PC-3 (cell line): ENCODE data around the gene ANTXR1. TPM values are rescaled to one million over a fixed set of nuclear protein-coding genes. Genes with fewer than 3 reads are reported as not detected.

Source experiments
- ATAC-seq: fragments of 200-7000 bp; cut with Tn5 transposase; 2 replicates; pipeline ENCODE4 v1.9.1; 2020; ENCODE audit warnings: mild to moderate bottlenecking, moderate library complexity
- BruUV-seq: library from RNA; stranded (reverse); fragments of 400-500 nt; replicated peaks from 2 replicates; lab custom pipeline; 2021; lab: Mats Ljungman, UMichigan
- CTCF ChIA-PET: fragments of 300-600 bp; sonication (Branson Sonifier 250); formaldehyde crosslinking; loops from one replicate; lab custom pipeline; 2022; ENCODE audit warnings: antibody characterized with exemption; lab: Charles Lee
- POLR2A ChIA-PET: fragments of 300-600 bp; sonication (Branson Sonifier 250); formaldehyde crosslinking; loops from one replicate; lab custom pipeline; 2022; ENCODE audit warnings: antibody characterized with exemption; ENCODE audit not compliant: unreplicated experiment; lab: Charles Lee
- DNase-seq: peaks from one replicate; pipeline ENCODE4 v3.0.0-alpha.2; 2015
- H2AFZ ChIP-seq: fragments of 300-600 bp; sonication (generic); 2 replicates; pipeline ENCODE4 v1.6.0; 2016; ENCODE audit warnings: antibody characterized with exemption, low read length
- H3F3A ChIP-seq: fragments of 300-600 bp; sonication (generic); one replicate; pipeline ENCODE4 v1.6.0; 2017; ENCODE audit warnings: antibody characterized with exemption, low read length, control low read depth, mild to moderate bottlenecking; ENCODE audit not compliant: unreplicated experiment
- H3K27ac ChIP-seq: fragments of 300-600 bp; sonication (generic); 2 replicates; pipeline ENCODE4 v1.5.1; 2016; ENCODE audit warnings: mild to moderate bottlenecking, low read length
- H3K27me3 ChIP-seq: fragments of 300-600 bp; sonication (generic); 2 replicates; pipeline ENCODE4 v1.6.1; 2016; ENCODE audit warnings: low read length, mixed read lengths
- H3K36me3 ChIP-seq: fragments of 300-600 bp; sonication (generic); 2 replicates; pipeline ENCODE4 v1.6.1; 2016; ENCODE audit warnings: low read depth, mixed run types, low read length, mixed read lengths
- H3K4me1 ChIP-seq: fragments of 300-600 bp; sonication (generic); 2 replicates; pipeline ENCODE4 v1.5.1; 2016; ENCODE audit warnings: low read length; ENCODE audit not compliant: insufficient read depth
- H3K4me2 ChIP-seq: fragments of 300-600 bp; sonication (generic); 2 replicates; pipeline ENCODE4 v1.6.0; 2016; ENCODE audit warnings: low read length
- H3K4me3 ChIP-seq: fragments of 300-600 bp; sonication (generic); 2 replicates; pipeline ENCODE4 v1.5.1; 2016; ENCODE audit warnings: mild to moderate bottlenecking, low read length, mixed read lengths
- H3K79me2 ChIP-seq: fragments of 300-600 bp; sonication (generic); 2 replicates; pipeline ENCODE4 v1.6.1; 2017; ENCODE audit warnings: low read length, mixed read lengths
- H3K9ac ChIP-seq: fragments of 300-600 bp; sonication (generic); 2 replicates; pipeline ENCODE4 v1.6.0; 2016; ENCODE audit warnings: mild to moderate bottlenecking, low read length
- H3K9me2 ChIP-seq: fragments of 300-600 bp; sonication (generic); replicated peaks from 2 replicates; pipeline ENCODE4 v1.6.1; 2016; ENCODE audit warnings: mixed run types, low read length, mixed read lengths
- H3K9me3 ChIP-seq: fragments of 300-600 bp; sonication (generic); 2 replicates; pipeline ENCODE4 v1.6.1; 2016; ENCODE audit warnings: low read length, mixed read lengths
- H4K20me1 ChIP-seq: fragments of 300-600 bp; sonication (generic); 2 replicates; pipeline ENCODE4 v1.6.1; 2016; ENCODE audit warnings: low read length, mixed read lengths
- CTCF ChIP-seq: fragments of 300-600 bp; sonication (generic); conservative IDR thresholded peaks from 2 replicates; pipeline ENCODE4 v1.5.1; 2017; ENCODE audit warnings: antibody characterized with exemption, low read depth, mild to moderate bottlenecking, low read length
- EZH2 ChIP-seq: fragments of 300-600 bp; sonication (generic); IDR thresholded peaks from one replicate; pipeline ENCODE4 v1.6.1; 2017; ENCODE audit warnings: antibody characterized with exemption, mild to moderate bottlenecking, low read length; ENCODE audit not compliant: unreplicated experiment
- EZH2phosphoT487 ChIP-seq: fragments of 300-600 bp; sonication (generic); IDR thresholded peaks from 2 replicates; pipeline ENCODE4 v1.6.1; 2018; ENCODE audit warnings: mild to moderate bottlenecking, antibody characterized with exemption, low read length, borderline replicate concordance
- intact Hi-C: fragments of 100-400 bp; cut with micrococcal nuclease; formaldehyde crosslinking; loops from 2 replicates; pipeline ENCODE4 v1.9.0; 2023
- total RNA-seq: library from RNA; depleted of rRNA; stranded (reverse); fragments of >200 nt; gene quantifications from 2 replicates; pipeline ENCODE4 v1.2.3, GENCODE V29; 2014

The ANTXR1 gene
- total RNA-seq, 1 experiment from 2014 or later: 31.2 TPM

- H3K27ac ChIP-seq: no peak overlapping the region
- no peak for ATAC-seq
Observed at GRCh38 chr2:69097148-69097610, 84.2 kb downstream of the ANTXR1 start.

DNA sequence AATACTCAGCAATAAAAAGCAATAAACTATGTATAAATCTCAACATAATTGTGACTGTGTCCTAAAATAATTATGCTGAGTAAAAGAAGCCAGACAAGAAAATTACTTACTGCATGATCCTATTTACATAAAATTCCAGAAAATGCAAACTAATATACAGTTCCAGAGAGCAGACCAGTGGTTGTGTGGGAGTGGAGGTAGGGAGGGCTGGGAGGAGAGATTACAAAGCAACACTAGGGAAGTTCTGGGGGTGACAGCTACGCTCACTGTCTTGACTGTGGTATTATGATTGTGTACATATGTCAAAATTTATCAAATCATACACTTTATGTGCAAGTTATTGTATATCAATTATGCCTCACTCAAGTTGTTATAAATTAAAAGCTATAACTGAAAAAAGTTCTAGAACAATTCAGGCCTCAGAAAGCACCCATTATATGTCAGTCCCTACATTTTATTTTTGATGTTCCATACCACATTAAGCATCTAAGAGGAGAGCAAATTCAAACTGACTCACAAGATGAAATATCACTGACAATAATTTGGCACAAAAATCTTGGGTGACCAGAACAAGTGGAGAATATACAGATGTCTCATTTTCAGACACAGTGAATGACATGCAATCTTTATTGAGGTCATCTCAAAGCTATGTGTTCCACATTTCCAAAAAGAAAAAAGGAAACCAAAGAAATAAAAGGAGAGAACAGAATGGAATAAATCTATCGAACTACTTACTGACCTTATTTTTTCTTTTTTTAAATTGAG lies 85.1 kb downstream of the ANTXR1 start:
- intact Hi-C loops: no loop called here
- H3K4me2 ChIP-seq: no peak overlapping the region
- DNase-seq: no peak
- H3K4me1 ChIP-seq: peaks cover 9% of the 10 kb centered on the region
- H3K79me2 ChIP-seq: no peaks in the 10 kb centered on the region
- TF ChIP-seq EZH2 (no peak), EZH2phosphoT487 (no peak), CTCF (no peak)
- BruUV-seq: no TSS peak
- H3K27me3 ChIP-seq: no peaks in the 10 kb centered on the region
- ATAC-seq: no peak
- H3F3A ChIP-seq: peaks cover 4% of the 10 kb centered on the region
- no peak overlapping the region for H3K27ac ChIP-seq
- no peak overlapping the region for H3K9ac ChIP-seq
- H3K9me2 ChIP-seq: no peaks in the 10 kb centered on the region
- H3K9me3 ChIP-seq: no peaks in the 10 kb centered on the region
- peaks cover 7% of the 10 kb centered on the region; the same call in 1 of the 2 replicates for H3K36me3 ChIP-seq
- no peak overlapping the region for H2AFZ ChIP-seq
- ChIA-PET POLR2A (interaction anchor here (0.6 kb wide), 1 partner anchor 1476 kb away, joined by 6 read pairs; no protein-coding TSS in a partner anchor), CTCF (no interaction called here)
- H4K20me1 ChIP-seq: no peaks in the 10 kb centered on the region
- no peak overlapping the region for H3K4me3 ChIP-seq

More at GRCh38 chr2:69097148-69097610, 84.2 kb downstream of the ANTXR1 start:
- Histone ChIP-seq H3K9me3 (no peaks in the 10 kb centered on the region), H3K9me2 (no peaks in the 10 kb centered on the region), H4K20me1 (no peaks in the 10 kb centered on the region), H3F3A (peaks cover 4% of the 10 kb centered on the region), H3K27me3 (no peaks in the 10 kb centered on the region), H3K4me2 (no peak overlapping the region), H3K4me3 (no peak overlapping the region), H3K36me3 (0 out of 2 replicates have a peak, but pooled peaks cover 5% of the 10 kb centered on the region), H3K4me1 (peaks cover 9% of the 10 kb centered on the region), H2AFZ (no peak overlapping the region), H3K79me2 (no peaks in the 10 kb centered on the region), H3K9ac (no peak overlapping the region)
- BruUV-seq: no TSS peak
- POLR2A ChIA-PET: interaction anchor here (0.6 kb wide), 1 partner anchor 160 kb away, joined by 4 read pairs; no protein-coding TSS in a partner anchor
- intact Hi-C loops: no loop called here
- no peak for DNase-seq
- CTCF ChIA-PET: no interaction called here
- TF ChIP-seq EZH2phosphoT487 (no peak), CTCF (no peak), EZH2 (no peak)

DNA sequence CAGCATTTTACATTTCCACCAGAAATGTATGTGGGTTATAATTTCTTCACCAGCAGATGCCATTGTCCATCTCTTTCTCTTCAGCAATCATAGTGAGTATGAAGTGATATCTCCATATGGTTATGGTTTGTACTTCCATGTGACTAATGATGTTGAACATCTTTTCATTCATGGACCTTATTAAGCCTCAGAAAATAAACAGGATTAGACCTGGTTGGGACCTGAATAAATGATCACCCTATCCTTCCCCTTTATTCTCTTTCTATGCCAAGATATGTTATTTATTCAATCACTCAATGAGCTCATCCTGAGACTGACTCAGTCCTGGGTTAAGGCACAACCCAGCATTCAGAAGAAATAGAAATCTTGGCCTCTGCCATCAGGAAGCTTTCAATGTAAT lies 86.6 kb downstream of the ANTXR1 start:
- H3K9me2 ChIP-seq: no peaks in the 10 kb centered on the region
- intact Hi-C loops: no loop called here
- no TSS peak for BruUV-seq
- H3K27me3 ChIP-seq: no peaks in the 10 kb centered on the region
- H3K9ac ChIP-seq: no peak overlapping the region
- H3F3A ChIP-seq: peaks cover 4% of the 10 kb centered on the region
- peaks cover 9% of the 10 kb centered on the region; the same call in 1 of the 2 replicates for H3K36me3 ChIP-seq
- H3K4me2 ChIP-seq: no peak overlapping the region
- H2AFZ ChIP-seq: no peak overlapping the region
- H3K4me1 ChIP-seq: peaks cover 9% of the 10 kb centered on the region
- no peaks in the 10 kb centered on the region for H4K20me1 ChIP-seq
- ChIA-PET POLR2A (no interaction called here), CTCF (no interaction called here)
- DNase-seq (peak; percentile 41), ATAC-seq (peak; percentile 86)
- no peak overlapping the region for H3K4me3 ChIP-seq
- no peaks in the 10 kb centered on the region for H3K9me3 ChIP-seq
- H3K79me2 ChIP-seq: no peaks in the 10 kb centered on the region
- no peak overlapping the region for H3K27ac ChIP-seq
- TF ChIP-seq EZH2phosphoT487 (no peak), CTCF (no peak), EZH2 (no peak)
